Activated B cell treated with CpG ODN at 0.5 μM for 24 hours (primary cell): ENCODE measurements around the gene DLG2. TPM values are rescaled to one million over a fixed set of nuclear protein-coding genes. Genes with fewer than 3 reads are reported as not detected.

Experiments
- ATAC-seq: fragments of 200-7000 bp; cut with Tn5 transposase; one replicate; pipeline ENCODE4 v1.10.0; 2021; ENCODE audit warnings: low read depth, mild to moderate bottlenecking, moderate library complexity
- CTCF ChIA-PET: fragments of 350-600 bp; sonication (Branson Sonifier 250); formaldehyde crosslinking; loops from one replicate; lab custom pipeline; 2021; ENCODE audit warnings: antibody characterized with exemption; lab: Charles Lee
- POLR2A ChIA-PET: fragments of 350-600 bp; sonication (Branson Sonifier 250); formaldehyde crosslinking; loops from one replicate; lab custom pipeline; 2021; ENCODE audit warnings: antibody characterized with exemption; lab: Charles Lee
- DNase-seq: peaks from one replicate; pipeline ENCODE4 v3.0.0; 2022
- H3K27ac Mint-ChIP-seq: one replicate; pipeline ENCODE4 v1.8.0; 2020; ENCODE audit warnings: mixed read lengths
- H3K27me3 Mint-ChIP-seq: one replicate; pipeline ENCODE4 v1.8.0; 2021; ENCODE audit warnings: mixed read lengths
- H3K36me3 Mint-ChIP-seq: one replicate; pipeline ENCODE4 v1.8.0; 2021; ENCODE audit warnings: low read depth, mixed read lengths
- H3K4me1 Mint-ChIP-seq: one replicate; pipeline ENCODE4 v1.8.0; 2021; ENCODE audit warnings: mixed read lengths
- H3K4me3 Mint-ChIP-seq: one replicate; pipeline ENCODE4 v1.8.0; 2020; ENCODE audit warnings: mild to moderate bottlenecking, mixed read lengths
- H3K9me3 Mint-ChIP-seq: one replicate; pipeline ENCODE4 v1.8.0; 2020; ENCODE audit warnings: mixed read lengths
- CTCF ChIP-seq: fragments of 200-600 bp; IDR thresholded peaks from one replicate; pipeline ENCODE4 v1.8.0; 2022; ENCODE audit warnings: antibody characterized with exemption, mild to moderate bottlenecking
- intact Hi-C: fragments of 100-400 bp; cut with micrococcal nuclease; formaldehyde crosslinking; loops from one replicate; pipeline ENCODE4 v1.15.1; 2024
- total RNA-seq: library from RNA; stranded (reverse); gene quantifications from 2 replicates; pipeline ENCODE4 v1.2.3, GENCODE V29; 2022

DLG2 gene
- total RNA-seq, 1 donor from 2014 or later = 2.7 TPM

- intact Hi-C loops = no loop called here
- no peak for TF ChIP-seq CTCF
- ChIA-PET POLR2A (no interaction called here), CTCF (no interaction called here)
- Mint-ChIP-seq H3K9me3 (no peaks in the 10 kb centered on the region), H3K4me1 (no peaks in the 10 kb centered on the region), H3K4me3 (no peak overlapping the region), H3K27me3 (no peaks in the 10 kb centered on the region), H3K36me3 (no peaks in the 10 kb centered on the region), H3K27ac (no peak overlapping the region)
- ATAC-seq (no peak), DNase-seq (no peak)
Measured at GRCh38 chr11:84608837-84609196, 1018.3 kb downstream of the DLG2 start.

- H3K9me3 Mint-ChIP-seq = no peaks in the 10 kb centered on the region
- intact Hi-C loops = no loop called here
- no peak for ATAC-seq
- H3K4me3 Mint-ChIP-seq = no peak overlapping the region
- H3K27ac Mint-ChIP-seq = no peak overlapping the region
- DNase-seq = no peak
- H3K36me3 Mint-ChIP-seq = no peaks in the 10 kb centered on the region
- ChIA-PET CTCF (no interaction called here), POLR2A (no interaction called here)
- no peaks in the 10 kb centered on the region for H3K27me3 Mint-ChIP-seq
- H3K4me1 Mint-ChIP-seq = no peaks in the 10 kb centered on the region
- no peak for TF ChIP-seq CTCF
Measured at GRCh38 chr11:84607975-84608836, 1018.9 kb downstream of the DLG2 start.

- ChIA-PET POLR2A (no interaction called here), CTCF (no interaction called here)
- Mint-ChIP-seq H3K4me1 (no peaks in the 10 kb centered on the region), H3K36me3 (no peaks in the 10 kb centered on the region), H3K9me3 (no peaks in the 10 kb centered on the region), H3K27me3 (peaks cover 1% of the 10 kb centered on the region), H3K4me3 (no peak overlapping the region), H3K27ac (no peak overlapping the region)
- DNase-seq (no peak), ATAC-seq (no peak)
- intact Hi-C loops = no loop called here
- no peak for TF ChIP-seq CTCF
Measured at GRCh38 chr11:84594602-84595001, 1032.5 kb downstream of the DLG2 start.

- Mint-ChIP-seq H3K36me3 (no peaks in the 10 kb centered on the region), H3K9me3 (no peaks in the 10 kb centered on the region), H3K27ac (no peak overlapping the region), H3K4me1 (no peaks in the 10 kb centered on the region), H3K27me3 (peaks cover 2% of the 10 kb centered on the region), H3K4me3 (no peak overlapping the region)
- no peak for ATAC-seq
- intact Hi-C loops = no loop called here
- TF ChIP-seq CTCF = no peak
- ChIA-PET CTCF (no interaction called here), POLR2A (no interaction called here)
- no peak for DNase-seq
Measured at GRCh38 chr11:84590106-84590505, 1037.0 kb downstream of the DLG2 start.

- POLR2A ChIA-PET = no interaction called here
- Mint-ChIP-seq H3K4me1 (no peaks in the 10 kb centered on the region), H3K27me3 (peaks cover 2% of the 10 kb centered on the region), H3K27ac (no peak overlapping the region), H3K36me3 (no peaks in the 10 kb centered on the region), H3K9me3 (no peaks in the 10 kb centered on the region), H3K4me3 (no peak overlapping the region)
- DNase-seq = no peak
- intact Hi-C loops = no loop called here
- TF ChIP-seq CTCF = no peak
- no peak for ATAC-seq
- CTCF ChIA-PET = no interaction called here
Measured at GRCh38 chr11:84588131-84588829, 1038.9 kb downstream of the DLG2 start.
